HCT116 (cell line): ENCODE results near the gene RAP1A. TPM values are rescaled to one million over a fixed set of nuclear protein-coding genes. Genes with fewer than 3 reads are reported as not detected.
"Not testable (repeated sequence)": the region's sequence is repeated elsewhere in the genome, so short reads cannot be mapped to it uniquely, and the experiment has no call there.

Source experiments
- ATAC-seq: fragments of 200-7000 bp; cut with Tn5 transposase; 2 replicates; pipeline ENCODE4 v1.9.1; 2020; ENCODE audit warnings: mild to moderate bottlenecking, moderate library complexity
- BruUV-seq: library from RNA; stranded (reverse); fragments of 400-500 nt; replicated peaks from 2 replicates; lab custom pipeline; 2021; lab: Mats Ljungman, UMichigan
- CTCF ChIA-PET: fragments of 300-600 bp; sonication (Branson Sonifier 250); formaldehyde crosslinking; loops from one replicate; lab custom pipeline; 2021; ENCODE audit warnings: antibody characterized with exemption; lab: Charles Lee
- POLR2A ChIA-PET: fragments of 300-600, 350-600 bp; sonication (Branson Sonifier 250); formaldehyde crosslinking; loops from one replicate; lab custom pipeline; 2021; ENCODE audit warnings: antibody characterized with exemption; lab: Charles Lee
- RAD21 ChIA-PET, 2 experiments: fragments of 300-600 bp; sonication (Branson Sonifier 250); formaldehyde crosslinking; loops; one replicate each; lab custom pipeline; 2023; ENCODE audit warnings: low total read pairs in 2 of 2; ENCODE audit not compliant: uncharacterized antibody in 2 of 2, unreplicated experiment in 2 of 2, low non-redundant PET in 1 of 2; lab: Charles Lee
- DNase-seq: peaks from one replicate; pipeline ENCODE4 v3.0.0-alpha.2; 2010; ENCODE audit warnings: low read depth, low spot score
- H2AFZ ChIP-seq: fragments of 200-600 bp; shearing (Covaris generic), sonication (generic); 2 replicates; pipeline ENCODE4 v1.6.1; 2017; ENCODE audit warnings: low read depth, mixed run types, mixed read lengths, antibody characterized with exemption, low read length; ENCODE audit not compliant: poor library complexity, severe bottlenecking
- H3K27ac ChIP-seq: 2 replicates; pipeline ENCODE4 v1.5.1; 2012; ENCODE audit warnings: low read depth, low read length
- H3K27me3 ChIP-seq: fragments of 200-600 bp; sonication (generic); 2 replicates; pipeline ENCODE4 v1.6.1; 2016; ENCODE audit warnings: mixed run types, low read length, mixed read lengths; ENCODE audit not compliant: insufficient read depth
- H3K36me3 ChIP-seq, 2 experiments: fragments of 200-500 bp in 1 of 2; fragments of 200-600 bp in 1 of 2; sonication (Bioruptor generic) in 1 of 2; sonication (generic) in 1 of 2; 2 replicates each; pipeline versions ENCODE4 v1.5.1 to v1.6.1; 2014 to 2016; ENCODE audit warnings: low read length in 2 of 2, inconsistent platforms in 1 of 2, mixed read lengths in 1 of 2, mixed run types in 1 of 2; ENCODE audit not compliant: insufficient read depth in 2 of 2, control insufficient read depth in 1 of 2
- H3K4me1 ChIP-seq, 2 experiments: fragments of 200-600 bp in 1 of 2; sonication (generic) in 1 of 2; 2 replicates each; pipeline versions ENCODE4 v1.5.1 to v1.6.1; 2012 to 2017; ENCODE audit warnings: low read length in 2 of 2, inconsistent platforms in 1 of 2, mild to moderate bottlenecking in 1 of 2, mixed read lengths in 1 of 2, mixed run types in 1 of 2, moderate library complexity in 1 of 2; ENCODE audit not compliant: insufficient read depth in 2 of 2, control insufficient read depth in 1 of 2
- H3K4me2 ChIP-seq: fragments of 200-600 bp; sonication (generic); 2 replicates; pipeline ENCODE4 v1.6.1; 2017; ENCODE audit warnings: mixed run types, low read length, mixed read lengths
- H3K4me3 ChIP-seq, 2 experiments: fragments of 200-600 bp in 1 of 2; sonication (generic) in 1 of 2; replicated peaks in 1 of 2; 2 replicates each; pipeline ENCODE4 v1.5.1; 2011 to 2016; ENCODE audit warnings: low read length in 2 of 2, control low read depth in 1 of 2, low read depth in 1 of 2, mild to moderate bottlenecking in 1 of 2, mixed read lengths in 1 of 2, mixed run types in 1 of 2
- H3K79me2 ChIP-seq: fragments of 200-600 bp; sonication (generic); 2 replicates; pipeline ENCODE4 v1.6.1; 2017; ENCODE audit warnings: mild to moderate bottlenecking, mixed run types, low read length, moderate library complexity, mixed read lengths; ENCODE audit not compliant: insufficient read depth
- H3K9ac ChIP-seq: fragments of 200-600 bp; sonication (generic); 2 replicates; pipeline ENCODE4 v1.6.1; 2016; ENCODE audit warnings: low read length, mixed read lengths
- H3K9me2 ChIP-seq: fragments of 200-600 bp; sonication (generic), shearing (Covaris generic); 2 replicates; pipeline ENCODE4 v1.6.1; 2017; ENCODE audit warnings: mixed run types, mild to moderate bottlenecking, moderate library complexity; ENCODE audit not compliant: insufficient read depth
- H3K9me3 ChIP-seq, 2 experiments: fragments of 200-500 bp in 1 of 2; fragments of 200-600 bp in 1 of 2; sonication (Bioruptor generic) in 1 of 2; sonication (generic) in 1 of 2; 2 replicates each; pipeline ENCODE4 v1.6.1; 2014 to 2017; ENCODE audit warnings: low read length in 2 of 2, mixed read lengths in 2 of 2, inconsistent platforms in 1 of 2, low read depth in 1 of 2, mild to moderate bottlenecking in 1 of 2, mixed run types in 1 of 2, moderate library complexity in 1 of 2; ENCODE audit not compliant: control insufficient read depth in 1 of 2, insufficient read depth in 1 of 2
- H4K20me1 ChIP-seq: fragments of 200-600 bp; sonication (generic), shearing (Covaris generic); 2 replicates; pipeline ENCODE4 v1.6.1; 2017; ENCODE audit warnings: mixed run types, mild to moderate bottlenecking, moderate library complexity; ENCODE audit not compliant: insufficient read depth
- ATF3 ChIP-seq: IDR thresholded peaks from 2 replicates; pipeline ENCODE4 v1.6.1; 2012
- CEBPB ChIP-seq: IDR thresholded peaks from 2 replicates; pipeline ENCODE4 v1.6.1; 2012; ENCODE audit warnings: low read depth
- EZH2phosphoT487 ChIP-seq: fragments of 200-600 bp; IDR thresholded peaks from 2 replicates; pipeline ENCODE4 v1.6.1; 2018; ENCODE audit warnings: antibody characterized with exemption, borderline replicate concordance
- FOSL1 ChIP-seq: IDR thresholded peaks from 2 replicates; pipeline ENCODE4 v1.6.1; 2012; ENCODE audit warnings: low read depth
- POLR2AphosphoS5 ChIP-seq: IDR thresholded peaks from 2 replicates; pipeline ENCODE4 v1.6.1; 2011; ENCODE audit warnings: mild to moderate bottlenecking, low read depth, low read length, moderate library complexity
- SIN3A ChIP-seq: IDR thresholded peaks from 2 replicates; pipeline ENCODE4 v1.6.1; 2012; ENCODE audit warnings: low read depth
- SP1 ChIP-seq: IDR thresholded peaks from 2 replicates; pipeline ENCODE4 v1.6.1; 2012; ENCODE audit warnings: low read depth
- TCF7L2 ChIP-seq: IDR thresholded peaks from 2 replicates; pipeline ENCODE4 v1.7.0; 2011; ENCODE audit warnings: borderline replicate concordance, inconsistent platforms; ENCODE audit not compliant: insufficient read depth, insufficient read length; ENCODE audit errors: extremely low read depth
- ZFX ChIP-seq: fragments of 450-650 bp; IDR thresholded peaks from 2 replicates; pipeline ENCODE4 v1.6.1; 2017
- ZNF274 ChIP-seq: fragments of 200-500 bp; sonication (Bioruptor generic); IDR thresholded peaks from 2 replicates; pipeline ENCODE4 v1.6.1; 2014; ENCODE audit warnings: mild to moderate bottlenecking, low read depth, low read length, inconsistent platforms
- intact Hi-C: fragments of 100-400 bp; cut with micrococcal nuclease; formaldehyde crosslinking; loops from 2 replicates; pipeline ENCODE4 v1.10.0; 2022
- total RNA-seq: library from RNA; stranded (reverse); gene quantifications from one replicate; pipeline ENCODE4 v1.2.1, GENCODE V29; 2021; ENCODE audit not compliant: unreplicated experiment
- TF ChIP-seq, protein P1 (sequence below), 3 experiments: fragments of 200-600 bp in 1 of 3; sonication (generic) in 1 of 3; IDR thresholded peaks in 2 of 3; conservative IDR thresholded peaks in 1 of 3; 2 replicates each; pipeline ENCODE4 v1.5.1; 2012 to 2017; ENCODE audit warnings: low read depth in 2 of 3, low read length in 2 of 3, antibody characterized with exemption in 1 of 3, borderline replicate concordance in 1 of 3, control low read depth in 1 of 3, mild to moderate bottlenecking in 1 of 3, mixed read lengths in 1 of 3, mixed run types in 1 of 3, moderate library complexity in 1 of 3; ENCODE audit not compliant: insufficient read depth in 1 of 3
- TF ChIP-seq, protein P2 (sequence below): IDR thresholded peaks from 2 replicates; pipeline ENCODE4 v1.6.1; 2012; ENCODE audit warnings: low read depth

The RAP1A gene
- total RNA-seq, 1 experiment from 2014 or later: 46.2 TPM

- H3K9me3 ChIP-seq, ATAC-seq, H3K4me1 ChIP-seq, H3K4me3 ChIP-seq, BruUV-seq, POLR2A ChIA-PET, intact Hi-C loops, CTCF ChIA-PET, H4K20me1 ChIP-seq, H3K36me3 ChIP-seq, H3K4me2 ChIP-seq, RAD21 ChIA-PET, H3K9ac ChIP-seq, DNase-seq, H3K27ac ChIP-seq, H2AFZ ChIP-seq, H3K79me2 ChIP-seq, H3K9me2 ChIP-seq, H3K27me3 ChIP-seq: not testable (repeated sequence)
Measured at GRCh38 chr1:111685293-111686153, 65.9 kb downstream of the RAP1A start.

DNA sequence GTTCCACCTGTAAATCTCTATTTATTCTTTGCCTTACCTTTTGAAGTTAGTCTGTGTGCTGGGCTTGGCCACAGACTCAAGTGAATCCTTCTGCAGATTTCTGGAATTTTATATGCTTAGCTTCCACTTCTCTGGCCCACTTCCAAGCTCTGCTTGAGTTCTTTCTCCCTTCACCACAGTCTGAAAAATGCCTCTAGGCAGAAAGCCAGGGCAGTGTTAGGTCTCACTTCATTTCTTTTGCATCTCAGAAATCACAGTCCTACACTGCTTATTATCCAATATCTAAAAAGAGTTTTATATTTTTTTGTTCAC, 70.7 kb downstream of the RAP1A start:
- no peak overlapping the region for H3K27ac ChIP-seq
- no peak for TF ChIP-seq ATF3
- TF ChIP-seq SIN3A: no peak
- TF ChIP-seq TCF7L2: no peak
- no peak for TF ChIP-seq SP1
- TF ChIP-seq POLR2AphosphoS5: no peak
- TF ChIP-seq ZNF274: no peak
- TF ChIP-seq EZH2phosphoT487: no peak
- TF ChIP-seq, protein P1, sequence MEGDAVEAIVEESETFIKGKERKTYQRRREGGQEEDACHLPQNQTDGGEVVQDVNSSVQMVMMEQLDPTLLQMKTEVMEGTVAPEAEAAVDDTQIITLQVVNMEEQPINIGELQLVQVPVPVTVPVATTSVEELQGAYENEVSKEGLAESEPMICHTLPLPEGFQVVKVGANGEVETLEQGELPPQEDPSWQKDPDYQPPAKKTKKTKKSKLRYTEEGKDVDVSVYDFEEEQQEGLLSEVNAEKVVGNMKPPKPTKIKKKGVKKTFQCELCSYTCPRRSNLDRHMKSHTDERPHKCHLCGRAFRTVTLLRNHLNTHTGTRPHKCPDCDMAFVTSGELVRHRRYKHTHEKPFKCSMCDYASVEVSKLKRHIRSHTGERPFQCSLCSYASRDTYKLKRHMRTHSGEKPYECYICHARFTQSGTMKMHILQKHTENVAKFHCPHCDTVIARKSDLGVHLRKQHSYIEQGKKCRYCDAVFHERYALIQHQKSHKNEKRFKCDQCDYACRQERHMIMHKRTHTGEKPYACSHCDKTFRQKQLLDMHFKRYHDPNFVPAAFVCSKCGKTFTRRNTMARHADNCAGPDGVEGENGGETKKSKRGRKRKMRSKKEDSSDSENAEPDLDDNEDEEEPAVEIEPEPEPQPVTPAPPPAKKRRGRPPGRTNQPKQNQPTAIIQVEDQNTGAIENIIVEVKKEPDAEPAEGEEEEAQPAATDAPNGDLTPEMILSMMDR (IDR thresholded peaks at IDR 0.05 in 2 of 3, conservative IDR thresholded peaks at IDR 0.05 in 1 of 3; ENCODE audit: borderline replicate concordance in 1 of 3, insufficient read depth in 1 of 3, low read depth in 2 of 3, low read length in 2 of 3): no peak
- TF ChIP-seq, protein P2, sequence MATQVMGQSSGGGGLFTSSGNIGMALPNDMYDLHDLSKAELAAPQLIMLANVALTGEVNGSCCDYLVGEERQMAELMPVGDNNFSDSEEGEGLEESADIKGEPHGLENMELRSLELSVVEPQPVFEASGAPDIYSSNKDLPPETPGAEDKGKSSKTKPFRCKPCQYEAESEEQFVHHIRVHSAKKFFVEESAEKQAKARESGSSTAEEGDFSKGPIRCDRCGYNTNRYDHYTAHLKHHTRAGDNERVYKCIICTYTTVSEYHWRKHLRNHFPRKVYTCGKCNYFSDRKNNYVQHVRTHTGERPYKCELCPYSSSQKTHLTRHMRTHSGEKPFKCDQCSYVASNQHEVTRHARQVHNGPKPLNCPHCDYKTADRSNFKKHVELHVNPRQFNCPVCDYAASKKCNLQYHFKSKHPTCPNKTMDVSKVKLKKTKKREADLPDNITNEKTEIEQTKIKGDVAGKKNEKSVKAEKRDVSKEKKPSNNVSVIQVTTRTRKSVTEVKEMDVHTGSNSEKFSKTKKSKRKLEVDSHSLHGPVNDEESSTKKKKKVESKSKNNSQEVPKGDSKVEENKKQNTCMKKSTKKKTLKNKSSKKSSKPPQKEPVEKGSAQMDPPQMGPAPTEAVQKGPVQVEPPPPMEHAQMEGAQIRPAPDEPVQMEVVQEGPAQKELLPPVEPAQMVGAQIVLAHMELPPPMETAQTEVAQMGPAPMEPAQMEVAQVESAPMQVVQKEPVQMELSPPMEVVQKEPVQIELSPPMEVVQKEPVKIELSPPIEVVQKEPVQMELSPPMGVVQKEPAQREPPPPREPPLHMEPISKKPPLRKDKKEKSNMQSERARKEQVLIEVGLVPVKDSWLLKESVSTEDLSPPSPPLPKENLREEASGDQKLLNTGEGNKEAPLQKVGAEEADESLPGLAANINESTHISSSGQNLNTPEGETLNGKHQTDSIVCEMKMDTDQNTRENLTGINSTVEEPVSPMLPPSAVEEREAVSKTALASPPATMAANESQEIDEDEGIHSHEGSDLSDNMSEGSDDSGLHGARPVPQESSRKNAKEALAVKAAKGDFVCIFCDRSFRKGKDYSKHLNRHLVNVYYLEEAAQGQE: no peak
- no peak for TF ChIP-seq FOSL1
- TF ChIP-seq ZFX: no peak
- TF ChIP-seq CEBPB: no peak

More for the DNA sequence above, 70.7 kb downstream of the RAP1A start:
- no TSS peak for BruUV-seq
- CTCF ChIA-PET: interaction anchor here (1.1 kb wide), 1 partner anchor 57 kb away, joined by 3 read pairs; no protein-coding TSS in a partner anchor
- peaks cover 0 to 7% of the 10 kb centered on the region in 2 experiments; a peak in 1 of 4 replicates for H3K36me3 ChIP-seq
- H4K20me1 ChIP-seq: no peaks in the 10 kb centered on the region
- DNase-seq: no peak
- 0 out of 2 replicates have a peak, but pooled peaks cover 9% of the 10 kb centered on the region for H3K79me2 ChIP-seq
- no peak overlapping the region for H3K4me2 ChIP-seq
- H3K9me2 ChIP-seq: no peaks in the 10 kb centered on the region
- intact Hi-C loops: no loop called here
- POLR2A ChIA-PET: interaction anchor here (1.1 kb wide), 1 partner anchor 12 kb away, joined by 4 read pairs; no protein-coding TSS in a partner anchor
- RAD21 ChIA-PET: no interaction called here
- H3K4me3 ChIP-seq: no peak overlapping the region
- ATAC-seq: no peak
- no peaks in the 10 kb centered on the region for H3K9me3 ChIP-seq
- no peak overlapping the region for H2AFZ ChIP-seq
- H3K9ac ChIP-seq: no peak overlapping the region
- no peaks in the 10 kb centered on the region; a peak in 1 of 4 replicates for H3K4me1 ChIP-seq
- no peaks in the 10 kb centered on the region for H3K27me3 ChIP-seq
